Measurements from ENCODE around the gene AHCYL1. TPM values are rescaled to one million over a fixed set of nuclear protein-coding genes. Genes with fewer than 3 reads are reported as not detected.

AHCYL1 gene
- total and polyA plus RNA-seq, 4 donors, result 41.9 to 79.0 (median 59.5) TPM

DNA sequence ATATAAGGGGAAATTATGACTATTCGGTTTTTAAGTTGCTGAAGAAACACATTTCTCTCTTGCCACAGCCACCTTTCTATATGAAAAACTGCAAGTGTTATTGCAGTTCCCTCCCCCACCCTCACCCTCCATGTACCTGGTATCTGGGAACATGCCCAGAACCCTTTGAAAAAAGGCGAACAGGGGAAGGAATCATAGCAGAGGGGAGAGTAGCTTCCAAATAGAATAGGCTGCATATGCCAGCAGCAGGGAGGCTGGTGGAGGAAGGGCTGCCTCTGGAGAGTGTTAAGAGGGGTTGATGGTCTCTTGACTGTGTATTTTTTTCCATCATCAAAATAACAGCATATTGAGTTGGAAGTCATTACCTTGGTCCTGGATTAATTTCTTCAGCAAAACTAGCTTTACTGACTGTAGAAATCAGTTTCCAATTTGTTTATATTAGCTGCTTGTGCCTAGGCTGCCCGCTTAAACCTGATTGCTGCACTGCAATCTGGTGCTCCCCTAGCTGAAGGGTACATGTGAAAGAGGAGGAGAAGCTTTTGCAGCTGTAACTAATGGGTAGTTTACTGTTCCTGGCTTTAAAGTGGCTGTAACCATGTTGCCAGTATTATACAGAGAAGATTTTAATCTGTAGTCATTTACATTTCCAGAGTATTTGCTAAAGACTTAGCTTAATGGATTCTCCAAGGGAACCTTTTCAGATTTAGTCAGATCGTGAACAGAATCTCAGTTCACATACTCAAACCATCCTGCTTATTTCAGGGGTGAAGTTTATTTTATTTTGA, 22.7 kb downstream of the AHCYL1 start:
- Histone ChIP-seq H3K9me3 (ENCODE audit: control insufficient read depth, low read length) (no peaks in the 10 kb centered on the region), H3K27ac (ENCODE audit: low read depth in 1 of 2, low read length in 2 of 2) (no peak overlapping the region), H3K36me3 (ENCODE audit: control insufficient read depth in 1 of 2, insufficient read depth in 2 of 2, low read length in 1 of 2) (peaks cover 7 to 8% of the 10 kb centered on the region in 2 donors), H3K4me3 (ENCODE audit: low read length in 2 of 2) (no peak overlapping the region), H3K27me3 (ENCODE audit: control insufficient read depth in 1 of 2, insufficient read depth in 2 of 2, low read length in 1 of 2) (no peaks in the 10 kb centered on the region), H3K4me1 (ENCODE audit: control insufficient read depth in 1 of 2, insufficient read depth in 2 of 2, low read length in 2 of 2) (peaks cover 0 to 5% of the 10 kb centered on the region in 2 donors)
- DNase-seq (no peak), ATAC-seq (ENCODE audit: low FRiP score) (no peak)
- WGBS, 2 donors, result 62 to 63% methylated on average over 4 of the region's 4 CpGs
- intact Hi-C loops (cut with DNase I), result no loop called here

DNA sequence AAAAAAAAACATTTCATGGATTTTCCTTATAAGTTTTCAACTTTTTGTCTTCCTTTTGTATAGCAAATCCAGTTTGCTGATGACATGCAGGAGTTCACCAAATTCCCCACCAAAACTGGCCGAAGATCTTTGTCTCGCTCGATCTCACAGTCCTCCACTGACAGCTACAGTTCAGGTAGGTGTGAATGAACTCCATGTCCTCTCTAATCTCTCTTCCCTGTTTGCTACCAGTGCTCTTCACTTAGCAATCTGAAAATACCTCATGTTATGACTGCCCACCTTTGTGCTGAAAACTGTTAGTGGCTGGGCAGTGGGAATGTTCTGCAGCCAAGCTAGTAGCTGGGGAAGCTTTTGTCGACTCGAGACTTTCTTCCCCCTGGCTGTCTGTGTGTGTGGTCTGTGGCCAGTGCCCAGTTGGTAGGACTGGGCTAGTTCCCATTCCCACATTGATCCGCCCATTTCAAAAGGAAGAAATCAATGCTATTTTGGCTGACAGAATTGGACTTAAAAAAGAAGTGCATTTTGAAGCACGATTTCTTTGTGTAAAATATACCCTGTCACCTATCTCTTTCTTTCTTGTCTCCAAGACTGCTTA, 24.5 kb downstream of the AHCYL1 start:
- H3K27me3 ChIP-seq (ENCODE audit: control insufficient read depth in 1 of 2, insufficient read depth in 2 of 2, low read length in 1 of 2), result no peaks in the 10 kb centered on the region
- H3K4me3 ChIP-seq (ENCODE audit: low read length in 2 of 2), result no peak overlapping the region
- H3K4me1 ChIP-seq (ENCODE audit: control insufficient read depth in 1 of 2, insufficient read depth in 2 of 2, low read length in 2 of 2), result peaks cover 0 to 5% of the 10 kb centered on the region in 2 donors
- intact Hi-C loops (cut with DNase I), result no loop called here
- no peaks in the 10 kb centered on the region for H3K9me3 ChIP-seq (ENCODE audit: control insufficient read depth, low read length)
- H3K36me3 ChIP-seq (ENCODE audit: control insufficient read depth in 1 of 2, insufficient read depth in 2 of 2, low read length in 1 of 2), result peaks cover 8 to 10% of the 10 kb centered on the region in 2 donors
- no peak overlapping the region for H3K27ac ChIP-seq (ENCODE audit: low read depth in 1 of 2, low read length in 2 of 2)
- no peak for DNase-seq
- no peak for ATAC-seq (ENCODE audit: low FRiP score)
- WGBS, 2 donors, result 89 to 92% methylated on average over 7 of the region's 7 CpGs

DNA sequence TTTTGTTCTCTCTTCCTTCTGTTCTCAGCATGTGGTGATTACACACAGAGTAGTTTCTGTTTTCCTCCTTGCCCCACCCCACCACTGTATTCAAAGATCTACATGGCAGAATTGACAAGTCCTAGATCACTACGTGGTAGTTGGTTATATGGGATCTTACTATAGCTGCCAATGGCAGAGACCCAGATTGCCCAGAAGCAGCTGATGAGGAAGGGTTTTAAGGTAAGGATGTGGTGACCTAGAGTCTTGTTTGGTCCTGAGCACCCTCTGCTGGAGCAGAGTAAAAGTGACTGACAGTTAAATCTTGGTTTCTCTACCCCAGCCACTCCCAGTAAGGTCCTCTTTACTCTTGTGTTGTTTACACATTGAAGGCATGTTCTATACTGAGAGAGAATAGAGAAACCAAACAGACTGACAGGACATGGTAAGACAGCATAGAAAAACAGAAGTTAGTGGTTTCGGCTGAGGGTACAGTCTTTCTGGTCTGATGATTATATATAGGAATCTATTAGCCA, 27.0 kb downstream of the AHCYL1 start:
- Histone ChIP-seq H3K27ac (ENCODE audit: low read depth in 1 of 2, low read length in 2 of 2) (no peak overlapping the region), H3K36me3 (ENCODE audit: control insufficient read depth in 1 of 2, insufficient read depth in 2 of 2, low read length in 1 of 2) (peaks cover 16 to 19% of the 10 kb centered on the region in 2 donors), H3K4me1 (ENCODE audit: control insufficient read depth in 1 of 2, insufficient read depth in 2 of 2, low read length in 2 of 2) (no peaks in the 10 kb centered on the region), H3K4me3 (ENCODE audit: low read length in 2 of 2) (no peak overlapping the region), H3K9me3 (ENCODE audit: control insufficient read depth, low read length) (no peaks in the 10 kb centered on the region), H3K27me3 (ENCODE audit: control insufficient read depth in 1 of 2, insufficient read depth in 2 of 2, low read length in 1 of 2) (no peaks in the 10 kb centered on the region)
- WGBS, 2 donors, result 57 to 65% methylated on average over 2 of the region's 2 CpGs
- ATAC-seq (ENCODE audit: low FRiP score), result no peak
- intact Hi-C loops (cut with DNase I), result no loop called here
- no peak for DNase-seq

DNA sequence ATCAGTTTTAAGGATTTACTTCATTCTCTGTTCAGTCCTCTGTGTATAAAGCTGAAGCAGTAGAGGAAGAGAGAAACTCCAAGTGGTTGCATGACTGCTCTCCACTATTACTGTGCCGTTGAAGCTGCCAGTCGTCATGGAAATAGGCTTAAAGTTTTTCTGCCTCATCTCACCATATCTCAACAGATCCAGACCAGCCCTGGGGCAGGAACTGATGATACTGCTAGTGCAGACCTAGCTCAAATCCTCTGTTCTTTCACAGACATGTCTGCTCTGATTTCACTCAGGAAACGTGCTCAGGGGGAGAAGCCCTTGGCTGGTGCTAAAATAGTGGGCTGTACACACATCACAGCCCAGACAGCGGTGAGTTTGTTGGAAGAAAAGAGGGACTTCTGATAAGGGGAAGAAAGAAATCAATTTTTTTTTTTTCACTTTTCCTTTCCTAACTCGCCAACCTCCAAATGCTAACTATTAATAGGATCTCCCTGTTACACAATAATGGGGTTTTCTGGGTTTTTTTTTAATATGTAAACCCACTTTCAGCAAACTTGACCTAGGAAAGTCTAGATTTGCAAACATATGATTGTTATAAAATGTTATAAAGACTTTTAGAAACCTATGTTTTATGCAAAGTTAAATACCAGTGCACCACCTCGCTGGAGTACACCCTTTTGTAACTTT, 27.7 kb downstream of the AHCYL1 start:
- 83 to 86% methylated on average over 6 of the region's 6 CpGs for WGBS, 2 donors
- Histone ChIP-seq H3K9me3 (ENCODE audit: control insufficient read depth, low read length) (no peaks in the 10 kb centered on the region), H3K4me1 (ENCODE audit: control insufficient read depth in 1 of 2, insufficient read depth in 2 of 2, low read length in 2 of 2) (no peaks in the 10 kb centered on the region), H3K4me3 (ENCODE audit: low read length in 2 of 2) (no peak overlapping the region), H3K27me3 (ENCODE audit: control insufficient read depth in 1 of 2, insufficient read depth in 2 of 2, low read length in 1 of 2) (no peaks in the 10 kb centered on the region), H3K27ac (ENCODE audit: low read depth in 1 of 2, low read length in 2 of 2) (no peak overlapping the region), H3K36me3 (ENCODE audit: control insufficient read depth in 1 of 2, insufficient read depth in 2 of 2, low read length in 1 of 2) (peaks cover 17 to 22% of the 10 kb centered on the region in 2 donors)
- intact Hi-C loops (cut with DNase I), result no loop called here
- ATAC-seq (ENCODE audit: low FRiP score) (no peak), DNase-seq (no peak)

DNA sequence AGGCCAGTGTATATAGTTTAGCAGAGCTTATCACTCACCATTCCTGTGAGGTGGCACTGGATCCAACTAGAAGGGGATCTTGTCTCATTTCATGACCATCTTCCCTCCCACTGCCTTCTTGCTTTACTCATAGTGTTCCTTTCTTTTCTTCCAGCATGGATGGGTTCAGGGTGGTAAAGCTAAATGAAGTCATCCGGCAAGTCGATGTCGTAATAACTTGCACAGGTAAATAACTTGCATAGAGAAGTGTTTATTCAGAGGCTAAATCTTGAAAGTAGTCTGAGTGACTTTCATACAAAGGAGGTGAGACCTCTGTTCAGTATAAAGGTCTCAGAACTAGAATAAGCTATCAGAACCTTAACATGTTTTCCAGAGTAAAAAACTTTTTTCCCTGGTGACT, 33.2 kb downstream of the AHCYL1 start:
- ATAC-seq (ENCODE audit: low FRiP score) (no peak), DNase-seq (no peak)
- intact Hi-C loops (cut with DNase I), result no loop called here
- Histone ChIP-seq H3K36me3 (ENCODE audit: control insufficient read depth in 1 of 2, insufficient read depth in 2 of 2, low read length in 1 of 2) (peaks cover 29 to 30% of the 10 kb centered on the region in 2 donors), H3K27ac (ENCODE audit: low read depth in 1 of 2, low read length in 2 of 2) (no peak overlapping the region), H3K4me3 (ENCODE audit: low read length in 2 of 2) (no peak overlapping the region), H3K27me3 (ENCODE audit: control insufficient read depth in 1 of 2, insufficient read depth in 2 of 2, low read length in 1 of 2) (no peaks in the 10 kb centered on the region), H3K9me3 (ENCODE audit: control insufficient read depth, low read length) (no peaks in the 10 kb centered on the region), H3K4me1 (ENCODE audit: control insufficient read depth in 1 of 2, insufficient read depth in 2 of 2, low read length in 2 of 2) (no peaks in the 10 kb centered on the region)
- WGBS, 2 donors, result 90% methylated on average over 3 of the region's 3 CpGs

DNA sequence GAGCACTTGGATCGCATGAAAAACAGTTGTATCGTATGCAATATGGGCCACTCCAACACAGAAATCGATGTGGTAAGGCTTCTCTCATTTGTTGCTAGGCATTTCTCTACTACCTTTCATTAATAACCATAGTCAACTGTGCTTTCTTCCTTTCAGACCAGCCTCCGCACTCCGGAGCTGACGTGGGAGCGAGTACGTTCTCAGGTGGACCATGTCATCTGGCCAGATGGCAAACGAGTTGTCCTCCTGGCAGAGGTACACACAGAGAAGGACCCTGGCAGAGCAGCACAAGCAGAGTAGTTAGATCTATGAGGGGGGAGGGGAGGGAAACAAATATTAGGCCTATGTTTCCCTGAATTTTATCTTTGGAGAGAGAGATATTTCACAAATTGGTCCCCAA, 33.8 kb downstream of the AHCYL1 start:
- no peaks in the 10 kb centered on the region for H3K9me3 ChIP-seq (ENCODE audit: control insufficient read depth, low read length)
- peaks cover 29 to 32% of the 10 kb centered on the region in 2 donors for H3K36me3 ChIP-seq (ENCODE audit: control insufficient read depth in 1 of 2, insufficient read depth in 2 of 2, low read length in 1 of 2)
- ATAC-seq (ENCODE audit: low FRiP score), result no peak
- H3K27me3 ChIP-seq (ENCODE audit: control insufficient read depth in 1 of 2, insufficient read depth in 2 of 2, low read length in 1 of 2), result no peaks in the 10 kb centered on the region
- DNase-seq, result no peak
- H3K4me1 ChIP-seq (ENCODE audit: control insufficient read depth in 1 of 2, insufficient read depth in 2 of 2, low read length in 2 of 2), result no peaks in the 10 kb centered on the region
- 90 to 95% methylated on average over 9 of the region's 9 CpGs for WGBS, 2 donors
- no peak overlapping the region for H3K4me3 ChIP-seq (ENCODE audit: low read length in 2 of 2)
- no peak overlapping the region for H3K27ac ChIP-seq (ENCODE audit: low read depth in 1 of 2, low read length in 2 of 2)
- intact Hi-C loops (cut with DNase I), result no loop called here

DNA sequence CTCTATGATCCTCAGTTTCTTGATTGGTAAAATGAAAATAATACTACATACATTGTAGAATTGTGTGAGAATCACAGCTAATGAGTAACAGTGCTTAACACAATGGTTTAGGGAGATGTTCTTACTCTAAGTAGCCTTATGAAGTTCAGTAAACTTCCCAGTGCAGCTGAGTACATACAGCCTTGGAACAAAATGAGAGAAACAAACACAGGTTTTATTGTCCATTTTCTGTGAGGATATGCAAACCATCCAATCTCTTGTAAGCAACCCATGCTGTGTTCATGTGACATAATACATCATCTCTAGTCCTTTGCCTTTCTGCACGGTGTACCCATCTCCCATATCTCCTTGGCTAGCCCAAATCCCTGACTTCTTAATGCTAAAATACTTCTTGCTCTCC, 35.2 kb downstream of the AHCYL1 start:
- no peak overlapping the region for H3K4me3 ChIP-seq (ENCODE audit: low read length in 2 of 2)
- H3K36me3 ChIP-seq (ENCODE audit: control insufficient read depth in 1 of 2, insufficient read depth in 2 of 2, low read length in 1 of 2), result peaks cover 29% of the 10 kb centered on the region in 2 donors
- H3K9me3 ChIP-seq (ENCODE audit: control insufficient read depth, low read length), result no peaks in the 10 kb centered on the region
- intact Hi-C loops (cut with DNase I), result no loop called here
- 86 to 93% methylated on average over 1 of the region's 1 CpG for WGBS, 2 donors
- ATAC-seq (ENCODE audit: low FRiP score), result no peak
- no peaks in the 10 kb centered on the region for H3K4me1 ChIP-seq (ENCODE audit: control insufficient read depth in 1 of 2, insufficient read depth in 2 of 2, low read length in 2 of 2)
- no peak for DNase-seq
- no peak overlapping the region for H3K27ac ChIP-seq (ENCODE audit: low read depth in 1 of 2, low read length in 2 of 2)
- H3K27me3 ChIP-seq (ENCODE audit: control insufficient read depth in 1 of 2, insufficient read depth in 2 of 2, low read length in 1 of 2), result no peaks in the 10 kb centered on the region

DNA sequence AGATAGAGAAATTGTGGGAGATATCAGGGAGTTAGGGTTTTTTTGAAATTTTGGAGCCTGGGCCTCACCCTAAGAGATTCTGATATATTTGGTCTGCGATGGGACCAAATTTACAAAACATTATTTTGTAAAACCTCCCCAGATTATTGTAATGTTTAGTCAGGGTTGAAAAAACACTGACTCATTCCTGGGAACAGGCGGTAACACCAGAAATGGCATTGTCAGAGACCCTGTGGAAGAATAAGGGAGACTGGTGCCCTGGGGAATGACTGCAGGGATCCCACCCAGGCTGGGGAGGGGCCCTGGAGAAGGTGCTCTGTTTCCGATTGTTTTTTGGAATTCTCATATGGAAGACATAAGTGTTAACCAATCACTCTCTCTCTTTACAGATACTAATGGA, 36.7 kb downstream of the AHCYL1 start:
- no peak for DNase-seq
- H3K4me1 ChIP-seq (ENCODE audit: control insufficient read depth in 1 of 2, insufficient read depth in 2 of 2, low read length in 2 of 2), result no peaks in the 10 kb centered on the region
- intact Hi-C loops (cut with DNase I), result no loop called here
- no peak overlapping the region for H3K27ac ChIP-seq (ENCODE audit: low read depth in 1 of 2, low read length in 2 of 2)
- H3K9me3 ChIP-seq (ENCODE audit: control insufficient read depth, low read length), result no peaks in the 10 kb centered on the region
- peaks cover 21 to 27% of the 10 kb centered on the region in 2 donors for H3K36me3 ChIP-seq (ENCODE audit: control insufficient read depth in 1 of 2, insufficient read depth in 2 of 2, low read length in 1 of 2)
- no peak overlapping the region for H3K4me3 ChIP-seq (ENCODE audit: low read length in 2 of 2)
- ATAC-seq (ENCODE audit: low FRiP score), result no peak
- WGBS, 2 donors, result 48 to 55% methylated on average over 3 of the region's 3 CpGs
- no peaks in the 10 kb centered on the region for H3K27me3 ChIP-seq (ENCODE audit: control insufficient read depth in 1 of 2, insufficient read depth in 2 of 2, low read length in 1 of 2)
